ENCODE data around the gene TDP2.
"Not testable (repeated sequence)": the region's sequence is repeated elsewhere in the genome, so short reads cannot be mapped to it uniquely, and the experiment has no call there.

The TDP2 gene

DNA sequence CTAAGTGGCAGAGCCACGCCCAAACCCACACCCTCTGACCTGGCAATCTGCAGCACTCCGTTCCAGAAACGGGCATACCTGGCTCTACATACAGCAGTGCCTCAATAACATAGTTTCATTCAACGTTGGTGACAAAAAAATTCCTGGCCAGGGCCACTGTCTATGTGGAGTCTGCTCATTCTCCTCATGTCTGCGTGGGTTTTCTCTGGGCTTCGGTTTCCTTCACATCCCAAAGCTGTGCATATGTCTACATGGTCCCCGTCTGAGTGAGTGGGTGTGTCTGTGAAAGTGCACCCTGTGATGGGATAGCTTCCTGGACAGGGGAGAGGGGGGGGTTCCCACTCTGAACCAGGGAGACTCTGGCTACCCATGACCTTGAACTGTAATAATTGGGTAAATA is 22.8 kb downstream of the TDP2 start:
- no peak for DNase-seq

DNA sequence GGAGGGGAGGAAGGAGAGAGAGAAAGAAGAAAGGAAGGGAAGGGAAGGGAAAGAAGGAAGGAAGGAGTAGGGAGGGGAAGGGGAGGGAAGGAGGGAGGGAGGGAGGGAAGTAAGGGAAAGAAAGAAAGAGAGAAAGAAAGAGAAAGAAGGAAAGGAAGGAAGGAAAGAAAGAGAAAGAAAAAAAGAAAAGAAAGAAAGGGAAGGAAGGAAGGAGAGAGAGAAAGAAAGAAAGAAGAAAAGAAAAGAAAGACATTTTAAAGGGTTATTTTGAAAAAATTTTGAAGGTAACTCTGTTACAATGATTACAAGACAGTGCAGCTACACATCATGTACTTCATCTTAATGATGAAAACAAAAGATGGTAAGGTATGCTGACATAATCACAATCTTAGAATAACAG is 24.6 kb downstream of the TDP2 start:
- no peak for DNase-seq

DNA sequence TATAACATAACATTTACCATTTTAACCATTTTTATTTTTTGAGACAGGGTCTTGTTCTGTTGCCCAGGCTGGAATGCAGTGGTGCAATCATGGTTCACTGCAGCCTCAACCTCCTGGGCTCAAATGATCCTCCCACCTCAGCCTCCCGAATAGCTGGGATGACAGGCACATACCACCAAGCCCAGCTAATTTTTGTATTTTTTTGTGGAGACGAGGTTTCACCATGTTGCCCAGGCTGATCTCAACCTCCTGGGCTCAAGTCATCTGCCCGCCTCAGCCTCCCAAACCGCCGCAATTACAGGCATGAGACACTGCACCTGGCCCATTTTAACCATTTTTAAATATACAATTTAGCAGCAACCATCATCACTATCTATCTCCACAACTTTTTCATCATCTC is 26.1 kb downstream of the TDP2 start:
- not testable (repeated sequence) for DNase-seq

DNA sequence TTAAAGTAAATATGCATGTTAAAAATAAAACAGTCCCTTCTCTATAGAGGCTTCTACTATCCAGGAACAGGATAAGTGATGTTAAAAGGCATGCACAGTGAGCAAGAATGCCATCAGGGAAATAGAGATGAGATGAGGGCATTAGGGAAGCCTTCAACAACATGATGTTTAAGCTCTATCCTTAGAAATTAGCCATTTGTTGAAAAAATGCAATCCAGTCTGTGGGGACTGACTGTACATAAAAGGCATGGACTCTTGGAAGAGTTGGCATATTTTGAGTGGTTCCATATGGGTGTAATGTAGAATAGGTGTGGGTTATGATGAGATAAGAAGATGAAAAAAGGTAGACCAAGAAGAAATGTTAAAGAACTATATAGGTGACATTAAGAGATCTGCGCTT is 26.5 kb downstream of the TDP2 start:
- DNase-seq: no peak

DNA sequence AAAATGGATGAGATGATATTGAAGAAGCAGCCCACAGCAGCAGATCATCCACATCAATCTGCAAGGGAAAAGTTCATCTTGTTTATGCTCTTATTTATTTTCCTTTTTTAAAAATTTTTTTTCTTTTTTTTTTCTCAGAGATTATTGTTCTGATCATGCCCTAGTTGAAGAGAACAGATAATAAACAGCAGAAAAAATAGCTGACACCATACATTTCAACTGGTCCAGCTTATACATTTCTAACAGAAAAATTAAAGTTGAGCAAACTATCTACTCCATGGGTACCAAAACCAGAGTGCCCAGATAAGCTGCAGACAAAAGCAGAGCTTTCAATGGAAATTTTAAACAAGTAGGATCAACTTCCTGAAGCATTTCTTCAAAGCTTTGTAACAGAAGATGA is 30.0 kb downstream of the TDP2 start:
- DNase-seq: no peak

DNA sequence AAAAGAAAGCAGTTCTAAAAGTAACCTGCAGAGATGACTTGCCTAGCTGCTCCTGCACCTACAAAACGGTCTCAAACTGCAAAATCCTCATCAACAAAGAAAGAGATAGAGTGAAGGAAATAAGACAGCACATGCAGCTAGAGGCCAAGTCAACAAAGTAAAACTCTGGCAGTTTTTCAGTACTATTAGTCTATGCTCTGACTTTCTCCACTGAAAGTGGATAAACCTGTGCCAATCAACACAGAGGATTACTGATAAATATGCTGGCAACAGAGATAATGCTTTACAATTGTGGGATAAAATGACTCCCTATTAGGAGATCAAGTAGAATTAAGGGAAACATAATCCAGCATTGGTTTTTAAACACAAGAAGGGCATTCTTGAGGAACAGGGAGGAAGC is 34.1 kb downstream of the TDP2 start:
- DNase-seq: no peak

DNA sequence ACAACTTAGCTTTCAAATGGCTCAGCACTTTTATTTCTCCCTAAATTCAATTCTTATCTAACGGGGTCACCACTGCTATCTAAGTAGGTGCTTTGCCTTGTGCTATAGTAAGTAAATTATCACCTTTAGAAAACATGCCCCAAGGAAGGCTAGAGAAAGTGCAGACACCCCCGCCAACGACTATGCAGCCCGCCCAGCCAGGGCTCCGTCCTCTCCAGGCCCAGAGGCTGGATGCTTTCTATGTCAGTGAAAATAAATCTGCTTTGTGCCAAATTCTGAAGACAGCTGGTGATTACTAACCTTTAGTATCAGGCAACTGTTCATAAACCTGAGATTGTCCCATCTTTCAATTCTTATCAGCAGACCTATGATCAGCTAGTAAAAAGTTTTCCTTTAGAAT is 35.0 kb downstream of the TDP2 start:
- DNase-seq: no peak

DNA sequence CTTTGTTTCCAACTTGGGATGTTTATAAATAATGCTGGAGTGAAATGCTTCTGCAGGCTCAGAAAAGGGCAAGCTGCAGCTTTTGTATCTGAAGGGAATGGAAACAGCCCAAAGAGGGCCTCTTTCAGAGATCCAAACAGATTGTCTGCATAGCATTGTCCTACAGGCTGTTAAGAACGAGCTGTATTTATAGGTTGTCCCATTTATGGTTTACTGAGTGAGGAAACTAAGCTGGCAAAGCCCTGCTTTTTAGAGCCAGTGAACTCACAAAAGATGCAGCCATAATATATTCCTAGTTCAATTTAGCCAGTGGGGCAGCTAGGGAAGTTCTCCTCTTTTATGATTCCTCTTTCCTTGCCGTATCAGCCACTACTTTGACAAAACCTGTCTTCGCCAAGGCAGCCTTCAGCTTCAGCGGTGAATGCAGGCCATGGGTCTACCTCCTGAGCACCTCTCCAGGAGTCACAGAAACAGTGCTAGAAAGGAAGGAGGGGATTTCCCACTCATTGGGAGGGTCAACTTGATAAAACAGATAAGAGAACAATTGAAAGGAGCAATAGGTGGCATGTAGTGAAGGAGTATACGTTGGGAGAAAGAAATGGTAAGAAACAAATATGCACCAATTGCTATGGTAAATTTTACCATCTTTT is 35.7 kb downstream of the TDP2 start:
- no peak for DNase-seq

DNA sequence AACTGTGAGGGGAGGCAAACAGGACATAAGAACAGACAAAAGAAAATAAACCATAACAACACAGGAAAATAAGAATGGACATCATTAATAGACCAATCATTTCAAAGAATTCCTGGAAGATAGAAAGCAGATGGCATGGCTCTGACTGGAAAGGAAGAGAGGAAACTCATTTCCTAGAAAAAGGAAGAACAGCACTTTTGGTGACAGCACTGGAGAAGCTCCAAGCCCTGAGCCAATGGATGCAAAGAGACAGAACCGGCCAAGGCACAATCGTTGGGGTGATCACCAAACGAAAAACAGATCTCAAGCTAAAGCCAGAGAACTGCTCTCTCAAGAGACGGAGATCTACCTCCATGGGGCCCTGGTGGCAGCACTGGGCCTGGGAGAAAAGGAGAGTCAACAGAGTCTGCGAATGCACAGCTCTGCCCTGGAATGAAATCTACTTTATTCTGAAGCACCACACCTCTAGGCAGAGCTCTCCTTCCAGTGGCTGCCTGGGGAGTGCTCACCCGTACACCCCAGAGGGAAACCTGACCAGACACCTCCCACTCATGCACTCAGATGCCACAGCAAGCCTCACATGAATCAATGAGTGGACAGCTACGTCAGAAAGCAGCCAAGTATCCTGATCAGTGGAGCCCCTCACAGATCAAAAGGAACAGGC is 44.9 kb downstream of the TDP2 start:
- DNase-seq: no peak

DNA sequence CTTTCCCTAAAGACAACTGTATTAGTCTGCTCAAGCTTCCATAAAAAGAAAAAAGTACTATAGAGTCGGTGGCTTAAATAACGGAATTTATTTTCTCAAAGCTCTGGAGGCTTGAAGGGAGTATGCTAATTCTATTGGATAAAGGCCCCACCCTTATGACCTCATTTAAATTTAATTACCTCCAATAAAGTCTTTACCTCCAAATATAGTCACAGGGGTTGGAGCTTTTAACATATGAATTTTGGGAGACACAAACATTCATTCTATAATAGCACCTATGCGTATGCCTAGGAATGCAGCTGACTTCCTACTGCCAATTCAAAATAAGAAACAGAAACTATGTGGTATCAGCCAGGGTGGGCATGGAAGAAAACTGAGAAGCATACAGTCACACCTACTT is 46.1 kb downstream of the TDP2 start:
- DNase-seq: no peak

DNA sequence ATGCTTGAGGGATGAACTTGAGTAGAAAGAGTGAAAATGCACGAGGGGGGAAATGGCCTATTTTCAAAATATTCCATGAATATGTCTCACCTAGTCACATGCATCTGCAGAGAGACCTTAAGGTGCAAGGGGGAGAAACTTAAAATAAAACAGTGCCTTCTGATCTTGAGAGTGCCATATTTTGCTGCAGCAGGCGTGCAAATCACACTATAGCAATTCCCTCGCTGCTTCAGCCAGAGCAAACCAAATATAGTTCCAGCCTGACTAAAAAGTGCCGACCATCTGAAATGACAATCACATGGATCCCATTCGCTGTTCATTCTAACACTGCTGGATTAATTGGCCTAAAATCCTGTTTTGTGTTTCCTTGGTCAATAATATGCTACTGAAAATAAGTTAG is 47.0 kb downstream of the TDP2 start:
- no peak for DNase-seq

DNA sequence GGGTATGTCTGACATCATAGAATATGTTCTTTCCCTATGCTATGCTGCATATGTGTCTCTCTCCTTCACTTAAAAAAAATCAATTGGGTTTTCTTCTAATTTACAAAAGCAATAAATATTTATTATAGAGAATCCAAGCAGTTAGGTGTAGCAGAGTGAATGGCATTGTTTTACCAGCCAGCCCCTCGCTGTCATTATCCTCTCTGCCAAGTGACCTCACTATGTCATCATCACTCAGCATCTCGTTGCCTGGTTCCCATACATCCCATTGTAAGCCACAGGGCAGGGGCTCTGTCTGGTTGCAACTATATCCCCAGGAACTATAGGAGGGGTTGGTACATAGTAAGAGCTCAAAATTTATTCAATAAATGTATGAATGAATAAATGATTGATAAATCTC is 52.1 kb downstream of the TDP2 start:
- DNase-seq: no peak

DNA sequence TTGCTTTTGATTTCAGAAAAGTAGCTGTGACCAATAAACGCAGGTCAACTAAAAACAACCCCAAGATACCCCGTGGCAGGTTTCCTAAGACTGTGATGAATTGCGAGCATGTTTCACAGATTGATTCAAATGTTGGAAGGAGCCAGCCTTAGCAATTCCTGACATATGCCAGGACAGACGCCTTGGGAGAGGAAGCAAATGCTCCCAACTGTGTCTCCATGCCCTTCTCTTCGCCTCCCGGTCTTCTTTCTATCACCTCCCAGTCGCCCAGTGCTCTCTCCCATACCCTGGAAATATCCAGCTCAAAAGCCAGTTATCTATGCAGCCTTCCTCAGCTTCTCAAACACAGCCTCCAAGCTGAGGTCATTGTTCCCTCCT is 52.7 kb downstream of the TDP2 start:
- no peak for DNase-seq

DNA sequence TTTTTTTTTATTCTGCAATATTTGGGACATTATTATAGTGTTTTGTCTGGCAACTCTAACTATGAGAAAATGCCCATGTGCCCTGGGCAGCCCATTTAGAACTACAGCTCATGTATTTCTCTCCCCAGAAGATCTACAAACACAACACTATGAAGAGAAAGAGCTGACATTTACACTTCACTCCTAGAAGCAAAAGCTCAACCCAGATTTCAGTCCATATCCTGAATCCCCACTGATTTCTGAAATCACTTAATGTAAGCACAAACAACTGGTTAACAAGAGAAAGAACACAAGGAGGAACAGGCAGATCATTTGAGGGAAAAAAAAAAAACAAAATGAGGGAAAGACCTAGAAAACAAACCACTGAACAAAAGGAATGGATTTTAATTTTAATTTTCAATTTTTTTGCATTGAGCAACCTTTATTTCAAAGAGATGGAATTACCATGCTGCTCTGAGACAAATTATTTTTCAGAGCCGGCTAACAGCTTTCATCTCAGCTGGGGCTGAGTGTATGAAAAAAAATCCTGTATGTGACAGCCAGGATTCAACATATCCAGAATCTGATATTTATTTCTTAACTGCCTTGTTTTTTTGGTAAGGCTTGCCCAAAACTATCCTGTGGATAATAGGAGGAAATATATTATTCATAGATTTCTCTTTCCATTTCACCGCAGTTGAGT is 53.2 kb downstream of the TDP2 start:
- DNase-seq: no peak

DNA sequence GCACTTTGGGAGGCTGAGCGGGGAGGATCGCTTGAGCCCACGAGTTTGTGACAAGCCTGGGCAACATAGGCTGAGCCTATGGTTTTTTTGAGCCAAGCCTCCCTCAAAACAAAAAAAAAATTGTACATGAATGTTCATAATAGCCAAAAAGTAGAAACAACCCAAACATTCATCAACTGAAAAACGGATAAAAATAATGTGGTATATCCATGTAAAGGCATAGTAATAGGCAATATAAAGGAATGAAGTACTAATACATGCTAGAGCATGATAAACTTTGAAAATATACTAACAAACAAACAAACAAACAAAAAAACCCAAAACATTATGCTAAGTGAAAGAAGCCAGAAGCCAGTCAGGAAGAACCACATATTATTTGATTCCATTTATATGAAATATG is 56.0 kb downstream of the TDP2 start:
- DNase-seq: no peak

DNA sequence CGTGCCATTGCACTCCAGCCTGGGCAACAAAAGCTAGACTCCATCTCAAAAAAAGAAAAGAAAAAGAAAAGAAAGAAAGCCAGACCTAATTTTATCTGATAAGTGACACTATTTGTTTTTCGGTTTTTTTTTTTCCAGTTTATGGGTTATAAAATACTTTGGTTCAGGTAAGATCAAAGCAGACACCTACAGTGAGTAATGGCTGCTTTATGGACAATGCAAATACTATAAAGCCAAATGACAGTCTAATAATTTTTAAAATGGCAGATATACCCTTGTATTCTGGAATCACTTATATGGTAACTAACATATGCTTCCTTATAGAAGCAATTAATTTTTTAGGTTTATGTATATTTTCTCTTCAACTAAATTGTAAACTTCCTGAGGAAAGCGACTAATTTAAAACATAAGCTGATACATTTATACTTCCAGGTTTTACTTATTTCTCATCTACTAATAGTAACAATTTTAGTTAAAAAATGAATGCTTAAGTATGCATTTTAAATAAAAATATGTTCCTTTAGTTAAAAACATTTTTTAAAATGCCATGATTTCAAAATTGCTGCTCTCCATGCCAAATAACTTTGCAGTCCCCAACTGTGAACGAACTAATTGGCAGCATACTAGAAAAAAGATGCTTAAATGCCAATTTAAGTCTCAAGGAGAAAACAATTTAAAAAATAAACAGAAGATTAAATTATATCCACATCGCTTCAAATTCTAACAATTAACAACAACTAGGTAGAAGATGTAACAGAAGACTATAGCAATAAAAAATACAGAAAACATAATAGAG is 59.2 kb downstream of the TDP2 start:
- no peak for DNase-seq

DNA sequence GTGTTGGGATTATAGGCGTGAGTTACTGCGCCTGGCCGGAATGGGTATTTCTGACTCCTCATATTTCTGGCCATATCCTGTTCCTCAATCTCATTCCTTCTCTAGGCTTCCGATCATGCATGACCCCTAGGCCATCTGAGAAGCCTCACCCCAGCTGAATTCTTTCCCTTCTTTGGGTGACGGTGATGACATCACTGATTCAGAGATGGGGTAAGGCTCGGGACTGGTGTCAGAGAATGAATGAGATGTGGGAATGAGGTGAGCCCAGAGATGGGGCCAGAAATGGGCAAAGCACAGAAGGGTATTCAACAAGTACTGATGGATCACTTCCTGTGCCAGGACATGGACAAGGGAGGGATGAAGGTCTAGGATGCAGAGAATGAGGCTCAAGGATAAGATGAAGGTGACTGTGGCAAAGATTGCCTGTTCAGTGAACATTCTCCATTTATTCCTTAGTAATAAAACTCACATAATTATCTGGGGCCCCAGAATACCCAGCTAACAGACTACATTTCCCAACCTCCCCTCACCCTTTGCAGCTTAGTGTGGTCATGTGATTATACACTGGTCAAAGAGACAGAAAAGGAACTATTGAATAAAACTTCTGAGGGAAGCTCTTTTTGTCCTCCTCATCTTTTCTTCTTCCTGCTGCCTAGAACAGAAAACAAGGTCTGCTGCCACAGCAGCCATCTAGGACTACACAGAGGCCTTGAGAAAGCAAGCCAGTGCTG is 60.3 kb downstream of the TDP2 start:
- no peak for DNase-seq

DNA sequence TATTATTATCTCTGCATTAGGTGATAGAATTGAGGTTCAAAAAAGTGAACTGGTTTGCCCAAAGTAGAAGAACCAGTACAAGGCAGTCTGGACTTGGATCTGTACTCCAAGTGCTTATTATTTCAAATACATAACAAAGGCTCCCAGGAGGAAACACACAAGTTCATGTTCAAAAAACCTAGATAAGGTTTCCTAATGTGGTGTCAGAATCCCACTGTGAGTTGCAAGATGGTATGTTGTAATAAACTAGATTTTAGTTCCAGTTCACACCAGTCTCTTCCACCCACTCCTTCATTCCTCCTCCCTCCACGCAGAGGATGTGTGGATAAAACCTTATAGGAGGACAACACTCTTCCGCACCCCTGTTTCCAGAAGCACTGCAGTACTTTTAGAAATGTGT is 63.5 kb downstream of the TDP2 start:
- DNase-seq: no peak

DNA sequence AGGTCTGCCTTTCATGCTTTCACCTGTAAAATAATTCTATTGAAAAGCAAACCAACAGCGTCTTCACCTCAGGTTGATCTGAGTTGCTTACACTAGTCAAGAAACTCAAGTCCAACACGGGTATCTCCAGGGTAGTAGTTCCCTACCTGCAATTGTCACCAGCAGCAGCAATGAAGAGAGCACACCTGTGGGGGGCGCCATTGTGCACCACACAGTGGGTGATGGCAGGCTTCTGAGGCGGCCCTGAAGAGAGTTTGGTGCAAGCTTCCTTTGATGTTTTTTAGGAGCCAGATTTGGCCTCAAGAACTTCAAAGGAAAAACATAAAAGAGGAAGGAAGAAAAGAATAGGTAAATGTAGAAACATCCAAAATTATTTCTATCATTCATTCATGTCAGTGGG is 65.8 kb downstream of the TDP2 start:
- DNase-seq: no peak

Measured in stimulated activated CD4-positive, alpha-beta T cell treated with anti-CD3 and anti-CD28 coated beads, Interleukin-15, amount 100 ng/mL, for 24 hours (primary cell).